ENCODE measurements around the gene UGT3A2.
"Not testable (repeated sequence)": the region's sequence is repeated elsewhere in the genome, so short reads cannot be mapped to it uniquely, and the experiment has no call there.

The UGT3A2 gene

DNA sequence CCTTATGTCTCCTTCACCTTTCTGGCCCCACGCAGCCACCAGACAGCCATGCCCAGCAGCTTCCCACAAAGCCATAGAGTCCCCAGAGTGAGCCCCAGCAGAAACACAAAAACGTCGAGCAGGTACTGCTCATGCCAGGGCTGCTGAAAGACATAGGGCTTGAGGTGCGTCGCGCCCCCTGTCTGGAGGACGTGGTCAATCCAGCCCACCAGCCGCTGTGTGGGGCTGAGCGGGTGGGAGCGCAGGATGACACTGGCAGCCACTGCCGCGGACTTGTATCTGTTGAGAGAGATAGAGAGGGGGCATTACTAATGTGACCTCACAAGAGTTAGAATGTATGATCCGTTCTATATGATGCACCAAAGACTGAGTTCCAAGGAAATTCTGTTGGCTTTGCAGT, 31.0 kb downstream of the UGT3A2 start:
- ATAC-seq (ENCODE audit: insufficient read depth, low read depth) (peak; percentile 36; the same call in 1 of the 3 replicates), DNase-seq (no peak)
- H4K20me1 ChIP-seq (ENCODE audit: insufficient read depth, low read length), result no peaks in the 10 kb centered on the region
- H3K27ac ChIP-seq (ENCODE audit: low read length), result no peak overlapping the region
- H3K27me3 ChIP-seq (ENCODE audit: insufficient read depth, low read length, poor library complexity), result no peaks in the 10 kb centered on the region
- no peaks in the 10 kb centered on the region for H3K9me3 ChIP-seq (ENCODE audit: insufficient read depth, low read length, severe bottlenecking)
- no peaks in the 10 kb centered on the region for H3K36me3 ChIP-seq (ENCODE audit: insufficient read depth, low read length)
- H3K79me2 ChIP-seq (ENCODE audit: insufficient read depth, low read length), result no peaks in the 10 kb centered on the region
- no peak overlapping the region for H3K9ac ChIP-seq (ENCODE audit: low read depth, low read length)
- no peak overlapping the region for H2AFZ ChIP-seq (ENCODE audit: low read depth, low read length)
- peaks cover 3% of the 10 kb centered on the region; the same call in 1 of the 2 replicates for H3K4me1 ChIP-seq (ENCODE audit: insufficient read depth, low read length)
- no peak overlapping the region for H3K4me2 ChIP-seq (ENCODE audit: insufficient read depth, low read length)
- H3K4me3 ChIP-seq (ENCODE audit: low read depth in 1 of 2, low read length in 2 of 2), result no peak overlapping the region
- no peak for TF ChIP-seq EZH2 (IDR thresholded peaks at IDR 0.05; ENCODE audit: borderline replicate concordance, low read depth, low read length, severe bottlenecking)
- TF ChIP-seq CTCF (IDR thresholded peaks at IDR 0.05; ENCODE audit: borderline replicate concordance, extremely low read depth, low read length, poor library complexity, severe bottlenecking), result no peak

GRCh38 chr5:36034536-36035134, 32.0 kb downstream of the UGT3A2 start:
- H3K9ac ChIP-seq (ENCODE audit: low read depth, low read length); H3K36me3 ChIP-seq (ENCODE audit: insufficient read depth, low read length); H3K79me2 ChIP-seq (ENCODE audit: insufficient read depth, low read length); H2AFZ ChIP-seq (ENCODE audit: low read depth, low read length); H3K27me3 ChIP-seq (ENCODE audit: insufficient read depth, low read length, poor library complexity); H3K4me3 ChIP-seq (ENCODE audit: low read depth in 1 of 2, low read length in 2 of 2); ATAC-seq (ENCODE audit: insufficient read depth, low read depth); H3K9me3 ChIP-seq (ENCODE audit: insufficient read depth, low read length, severe bottlenecking); H3K27ac ChIP-seq (ENCODE audit: low read length); H3K4me2 ChIP-seq (ENCODE audit: insufficient read depth, low read length); DNase-seq; H4K20me1 ChIP-seq (ENCODE audit: insufficient read depth, low read length): not testable (repeated sequence)
- peaks cover 10% of the 10 kb centered on the region; the same call in 1 of the 2 replicates for H3K4me1 ChIP-seq (ENCODE audit: insufficient read depth, low read length)

- no peak overlapping the region for H3K4me2 ChIP-seq (ENCODE audit: insufficient read depth, low read length)
- no peaks in the 10 kb centered on the region for H3K27me3 ChIP-seq (ENCODE audit: insufficient read depth, low read length, poor library complexity)
- H3K79me2 ChIP-seq (ENCODE audit: insufficient read depth, low read length), result no peaks in the 10 kb centered on the region
- no peak for DNase-seq
- no peaks in the 10 kb centered on the region for H3K9me3 ChIP-seq (ENCODE audit: insufficient read depth, low read length, severe bottlenecking)
- H3K4me3 ChIP-seq (ENCODE audit: low read depth in 1 of 2, low read length in 2 of 2), result no peak overlapping the region
- peaks cover 10% of the 10 kb centered on the region; the same call in 1 of the 2 replicates for H3K4me1 ChIP-seq (ENCODE audit: insufficient read depth, low read length)
- H4K20me1 ChIP-seq (ENCODE audit: insufficient read depth, low read length), result no peaks in the 10 kb centered on the region
- no peak overlapping the region for H3K27ac ChIP-seq (ENCODE audit: low read length)
- no peak overlapping the region for H3K9ac ChIP-seq (ENCODE audit: low read depth, low read length)
- no peak for TF ChIP-seq EZH2 (IDR thresholded peaks at IDR 0.05; ENCODE audit: borderline replicate concordance, low read depth, low read length, severe bottlenecking)
- no peak for TF ChIP-seq CTCF (IDR thresholded peaks at IDR 0.05; ENCODE audit: borderline replicate concordance, extremely low read depth, low read length, poor library complexity, severe bottlenecking)
- no peaks in the 10 kb centered on the region for H3K36me3 ChIP-seq (ENCODE audit: insufficient read depth, low read length)
- ATAC-seq (ENCODE audit: insufficient read depth, low read depth), result no peak
- no peak overlapping the region for H2AFZ ChIP-seq (ENCODE audit: low read depth, low read length)
Measured at GRCh38 chr5:36033486-36033885, 33.2 kb downstream of the UGT3A2 start.

GRCh38 chr5:36033047-36033446, 33.6 kb downstream of the UGT3A2 start:
- DNase-seq (no peak), ATAC-seq (ENCODE audit: insufficient read depth, low read depth) (no peak)
- no peaks in the 10 kb centered on the region for H3K27me3 ChIP-seq (ENCODE audit: insufficient read depth, low read length, poor library complexity)
- H3K4me1 ChIP-seq (ENCODE audit: insufficient read depth, low read length), result peaks cover 10% of the 10 kb centered on the region; the same call in 1 of the 2 replicates
- no peak overlapping the region for H3K4me2 ChIP-seq (ENCODE audit: insufficient read depth, low read length)
- H3K9ac ChIP-seq (ENCODE audit: low read depth, low read length), result no peak overlapping the region
- no peaks in the 10 kb centered on the region for H3K79me2 ChIP-seq (ENCODE audit: insufficient read depth, low read length)
- no peak overlapping the region for H2AFZ ChIP-seq (ENCODE audit: low read depth, low read length)
- H4K20me1 ChIP-seq (ENCODE audit: insufficient read depth, low read length), result no peaks in the 10 kb centered on the region
- no peaks in the 10 kb centered on the region for H3K9me3 ChIP-seq (ENCODE audit: insufficient read depth, low read length, severe bottlenecking)
- TF ChIP-seq CTCF (IDR thresholded peaks at IDR 0.05; ENCODE audit: borderline replicate concordance, extremely low read depth, low read length, poor library complexity, severe bottlenecking) (no peak), EZH2 (IDR thresholded peaks at IDR 0.05; ENCODE audit: borderline replicate concordance, low read depth, low read length, severe bottlenecking) (no peak)
- H3K4me3 ChIP-seq (ENCODE audit: low read depth in 1 of 2, low read length in 2 of 2), result no peak overlapping the region
- H3K27ac ChIP-seq (ENCODE audit: low read length), result no peak overlapping the region
- no peaks in the 10 kb centered on the region for H3K36me3 ChIP-seq (ENCODE audit: insufficient read depth, low read length)
